Measurements from ENCODE around the gene REV1. TPM values are rescaled to one million over a fixed set of nuclear protein-coding genes. Genes with fewer than 3 reads are reported as not detected.

Gene REV1
- total and polyA plus RNA-seq, 9 of the 15 experiments (the other 6 are each of a cell fraction or from before 2014, with no cell fraction given), result 12.8 to 54.4 (median 29.6) TPM

DNA sequence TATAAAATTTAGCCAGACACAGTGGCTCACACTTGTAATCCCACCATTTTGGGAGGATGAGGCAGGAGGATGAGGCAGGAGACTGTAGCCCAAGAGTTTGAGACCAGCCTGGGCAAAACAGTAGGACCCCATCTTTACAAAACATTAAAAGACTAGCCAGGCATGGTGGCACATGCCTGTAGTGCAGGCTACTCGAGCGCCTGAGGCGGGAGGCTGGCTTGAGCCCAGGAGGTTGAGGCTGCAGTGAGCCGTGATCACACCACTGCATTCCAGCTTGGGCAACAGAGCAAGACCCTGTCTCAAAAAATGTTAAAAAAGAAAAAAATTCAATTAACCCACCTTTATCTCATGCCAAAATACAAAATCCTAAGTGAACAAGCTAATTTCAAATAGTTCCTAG lies 4.0 kb downstream of the REV1 start:
- POLR2A ChIA-PET, result interaction anchor here (1.6 kb wide), 1 partner anchor 13 kb away, joined by 4 read pairs; no protein-coding TSS in a partner anchor
- Histone ChIP-seq H4K20me1 (replicated peaks; ENCODE audit: control insufficient read depth, insufficient read depth, low read length) (peaks cover 18% of the 10 kb centered on the region), H3K27ac (ENCODE audit: extremely low read depth, low read depth, low read length) (peak overlapping the region; percentile 28)
- TF ChIP-seq ZFP1 (CRISPR knock-in tag; IDR thresholded peaks at IDR 0.05) (no peak), YY1 (IDR thresholded peaks at IDR 0.05; ENCODE audit: borderline replicate concordance in 1 of 3, control insufficient read depth in 1 of 3, extremely low read depth in 1 of 3, insufficient read depth in 3 of 3, insufficient read length in 1 of 3, insufficient replicate concordance in 2 of 3, low read depth in 1 of 3, low read length in 2 of 3) (peak in 1 of 3 experiments; percentile 3), TAF7 (tag; IDR thresholded peaks at IDR 0.05) (no peak), HDAC1 (IDR thresholded peaks at IDR 0.05) (no peak), ESRRB (CRISPR knock-in tag; IDR thresholded peaks at IDR 0.05; ENCODE audit: borderline replicate concordance) (no peak), ZNF121 (CRISPR knock-in tag; conservative IDR thresholded peaks at IDR 0.05) (peak; percentile 65), SAFB (IDR thresholded peaks at IDR 0.05; ENCODE audit: borderline replicate concordance, low read depth, low read length) (no peak), DPF2 (IDR thresholded peaks at IDR 0.05) (no peak), MCM5 (IDR thresholded peaks at IDR 0.05; ENCODE audit: low read depth) (no peak), HSF4 (CRISPR knock-in tag; IDR thresholded peaks at IDR 0.05; ENCODE audit: borderline replicate concordance) (no peak)
- TF ChIP-seq, protein P1, sequence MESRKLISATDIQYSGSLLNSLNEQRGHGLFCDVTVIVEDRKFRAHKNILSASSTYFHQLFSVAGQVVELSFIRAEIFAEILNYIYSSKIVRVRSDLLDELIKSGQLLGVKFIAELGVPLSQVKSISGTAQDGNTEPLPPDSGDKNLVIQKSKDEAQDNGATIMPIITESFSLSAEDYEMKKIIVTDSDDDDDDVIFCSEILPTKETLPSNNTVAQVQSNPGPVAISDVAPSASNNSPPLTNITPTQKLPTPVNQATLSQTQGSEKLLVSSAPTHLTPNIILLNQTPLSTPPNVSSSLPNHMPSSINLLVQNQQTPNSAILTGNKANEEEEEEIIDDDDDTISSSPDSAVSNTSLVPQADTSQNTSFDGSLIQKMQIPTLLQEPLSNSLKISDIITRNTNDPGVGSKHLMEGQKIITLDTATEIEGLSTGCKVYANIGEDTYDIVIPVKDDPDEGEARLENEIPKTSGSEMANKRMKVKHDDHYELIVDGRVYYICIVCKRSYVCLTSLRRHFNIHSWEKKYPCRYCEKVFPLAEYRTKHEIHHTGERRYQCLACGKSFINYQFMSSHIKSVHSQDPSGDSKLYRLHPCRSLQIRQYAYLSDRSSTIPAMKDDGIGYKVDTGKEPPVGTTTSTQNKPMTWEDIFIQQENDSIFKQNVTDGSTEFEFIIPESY (CRISPR knock-in tag; IDR thresholded peaks at IDR 0.05), result peak; percentile 89
- TF ChIP-seq, protein P2, sequence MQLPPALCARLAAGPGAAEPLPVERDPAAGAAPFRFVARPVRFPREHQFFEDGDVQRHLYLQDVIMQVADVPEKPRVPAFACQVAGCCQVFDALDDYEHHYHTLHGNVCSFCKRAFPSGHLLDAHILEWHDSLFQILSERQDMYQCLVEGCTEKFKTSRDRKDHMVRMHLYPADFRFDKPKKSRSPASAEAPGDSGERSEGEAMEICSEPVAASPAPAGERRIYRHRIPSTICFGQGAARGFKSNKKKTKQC (CRISPR knock-in tag; IDR thresholded peaks at IDR 0.05), result no peak
- TF ChIP-seq, protein P3, sequence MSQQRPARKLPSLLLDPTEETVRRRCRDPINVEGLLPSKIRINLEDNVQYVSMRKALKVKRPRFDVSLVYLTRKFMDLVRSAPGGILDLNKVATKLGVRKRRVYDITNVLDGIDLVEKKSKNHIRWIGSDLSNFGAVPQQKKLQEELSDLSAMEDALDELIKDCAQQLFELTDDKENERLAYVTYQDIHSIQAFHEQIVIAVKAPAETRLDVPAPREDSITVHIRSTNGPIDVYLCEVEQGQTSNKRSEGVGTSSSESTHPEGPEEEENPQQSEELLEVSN (IDR thresholded peaks at IDR 0.05; ENCODE audit: borderline replicate concordance in 1 of 2, extremely low read depth in 1 of 2, insufficient read depth in 1 of 2, insufficient read length in 1 of 2, low read depth in 1 of 2, low read length in 1 of 2, poor library complexity in 1 of 2, severe bottlenecking in 1 of 2), result peak in 1 of 2 experiments; percentile 67
- TF ChIP-seq, protein P4, sequence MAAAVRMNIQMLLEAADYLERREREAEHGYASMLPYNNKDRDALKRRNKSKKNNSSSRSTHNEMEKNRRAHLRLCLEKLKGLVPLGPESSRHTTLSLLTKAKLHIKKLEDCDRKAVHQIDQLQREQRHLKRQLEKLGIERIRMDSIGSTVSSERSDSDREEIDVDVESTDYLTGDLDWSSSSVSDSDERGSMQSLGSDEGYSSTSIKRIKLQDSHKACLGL (CRISPR knock-in tag; IDR thresholded peaks at IDR 0.05; ENCODE audit: borderline replicate concordance, poor library complexity, severe bottlenecking), result no peak
- TF ChIP-seq, protein P5, sequence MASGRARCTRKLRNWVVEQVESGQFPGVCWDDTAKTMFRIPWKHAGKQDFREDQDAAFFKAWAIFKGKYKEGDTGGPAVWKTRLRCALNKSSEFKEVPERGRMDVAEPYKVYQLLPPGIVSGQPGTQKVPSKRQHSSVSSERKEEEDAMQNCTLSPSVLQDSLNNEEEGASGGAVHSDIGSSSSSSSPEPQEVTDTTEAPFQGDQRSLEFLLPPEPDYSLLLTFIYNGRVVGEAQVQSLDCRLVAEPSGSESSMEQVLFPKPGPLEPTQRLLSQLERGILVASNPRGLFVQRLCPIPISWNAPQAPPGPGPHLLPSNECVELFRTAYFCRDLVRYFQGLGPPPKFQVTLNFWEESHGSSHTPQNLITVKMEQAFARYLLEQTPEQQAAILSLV (tag; IDR thresholded peaks at IDR 0.05), result no peak

More for the DNA sequence above, 4.0 kb downstream of the REV1 start:
- H3K79me2 ChIP-seq (ENCODE audit: control insufficient read depth, insufficient read depth, low read length), result peaks cover 77% of the 10 kb centered on the region
- no peak overlapping the region for H2AFZ ChIP-seq (ENCODE audit: low read depth, low read length)
- H3K4me2 ChIP-seq (ENCODE audit: insufficient read depth, low read length), result peak overlapping the region; percentile 58
- in situ Hi-C loops (cut with MboI) (no loop called here), intact Hi-C loops (cut with micrococcal nuclease) (no loop called here)
- 18% methylated on average over 4 of the region's 4 CpGs for WGBS (ENCODE audit: insufficient coverage, low coverage, missing lambda C conversion rate)
- FAIRE-seq, result peak; percentile 49
- H3K9me1 ChIP-seq (ENCODE audit: control insufficient read depth, insufficient read depth, low read length), result no peaks in the 10 kb centered on the region
- ATAC-seq, result peak; percentile 21
- no peaks in the 10 kb centered on the region for H3K9me3 ChIP-seq (replicated peaks; ENCODE audit: control insufficient read depth, insufficient read depth, low read depth, low read length)
- H3K9ac ChIP-seq (ENCODE audit: insufficient read depth in 1 of 2, low read depth in 2 of 2, low read length in 2 of 2), result peak overlapping the region; percentile 13 to 85; a peak in 3 of 4 replicates
- peak in 1 of 4 experiments; percentile 40 for DNase-seq (ENCODE audit: extremely low read depth in 1 of 4, low spot score in 3 of 4)
- no peaks in the 10 kb centered on the region for H3K27me3 ChIP-seq (ENCODE audit: control insufficient read depth in 2 of 2, insufficient read depth in 2 of 2, low read length in 2 of 2)
- CTCF ChIA-PET (ENCODE audit: low intra/inter-chr PET ratio), result interaction anchor here (0.6 kb wide), 1 partner anchor 780 kb away, joined by 4 read pairs; no protein-coding TSS in a partner anchor
- BruUV-seq (replicated peaks), result no TSS peak
- H3K36me3 ChIP-seq (ENCODE audit: control insufficient read depth, insufficient read depth, low read length), result peaks cover 12% of the 10 kb centered on the region; the same call in 2 of the 3 replicates
- H3K4me3 ChIP-seq, result peak overlapping the region; percentile 20; the same call in 1 of the 2 replicates
- peaks cover 12 to 32% of the 10 kb centered on the region in 2 experiments for H3K4me1 ChIP-seq (replicated peaks in 1 of 2; ENCODE audit: control insufficient read depth in 2 of 2, insufficient read depth in 2 of 2, low read length in 2 of 2)
